ENCODE measurements around the gene ZNF225.
A peak's percentile ranks its signal among the peaks of the same experiment; 100 is the strongest.
"Not testable (repeated sequence)": the region's sequence is repeated elsewhere in the genome, so short reads cannot be mapped to it uniquely, and the experiment has no call there.

The ZNF225 gene

DNA sequence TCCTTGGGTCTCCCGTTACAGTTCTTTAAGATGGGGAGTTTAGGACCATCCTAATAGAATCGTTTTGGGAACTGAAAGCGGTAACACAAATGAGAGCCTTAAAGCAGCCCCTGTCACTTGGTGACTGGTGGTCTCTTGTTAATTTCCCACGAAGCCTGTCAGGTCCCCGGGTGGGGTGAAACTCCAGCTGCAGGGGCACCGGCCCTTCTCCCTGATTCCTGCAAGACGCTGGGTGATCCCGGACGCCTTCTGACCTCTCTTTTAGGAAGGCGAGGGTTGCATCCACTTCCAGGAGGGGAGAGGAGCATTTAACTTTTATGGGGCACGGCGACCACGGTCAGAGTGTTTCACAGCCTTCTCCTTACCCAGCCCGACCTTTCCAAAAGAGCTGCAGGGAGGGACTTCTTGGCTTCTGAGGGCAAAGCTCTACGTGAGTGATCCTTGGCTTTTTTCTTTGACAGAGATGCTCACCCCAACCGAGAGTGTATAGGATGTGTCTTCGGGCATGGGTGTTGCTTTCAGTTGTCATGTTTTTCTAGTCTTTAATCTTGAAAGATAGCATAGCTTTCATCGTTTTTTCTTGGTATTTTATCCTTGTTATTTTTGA, 688 bp downstream of the ZNF225 start (continued):
- no peak for TF ChIP-seq ZNF274 (IDR thresholded peaks at IDR 0.05; ENCODE audit: low read length)
- TF ChIP-seq ZNF274 (tag by site-specific recombination; IDR thresholded peaks at IDR 0.05; ENCODE audit: borderline replicate concordance), result no peak
- TF ChIP-seq SETDB1 (IDR thresholded peaks at IDR 0.05; ENCODE audit: insufficient read length, low read length), result no peak
- no peak for TF ChIP-seq ZNF26 (tag by site-specific recombination; IDR thresholded peaks at IDR 0.05)

DNA sequence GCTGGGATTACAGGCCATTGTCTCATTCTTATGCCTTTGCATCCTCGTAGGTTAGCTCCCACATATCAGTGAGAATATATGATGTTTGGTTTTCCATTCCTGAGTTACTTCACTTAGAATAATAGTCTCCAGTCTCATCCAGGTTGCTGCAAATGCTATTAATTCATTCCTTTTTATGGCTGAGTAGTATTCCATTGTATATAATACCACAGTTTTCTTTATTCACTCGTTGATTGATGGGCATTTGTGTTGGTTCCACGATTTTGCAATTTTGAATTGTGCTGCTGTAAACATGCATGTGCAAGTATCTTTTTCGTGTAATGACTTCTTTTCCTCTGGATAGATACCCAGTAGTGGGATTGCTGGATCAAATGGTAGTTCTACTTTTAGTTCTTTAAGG, 8.0 kb downstream of the ZNF225 start:
- peak; percentile 85 for TF ChIP-seq ZNF146 (tag by site-specific recombination; IDR thresholded peaks at IDR 0.05)
- TF ChIP-seq, protein P1, sequence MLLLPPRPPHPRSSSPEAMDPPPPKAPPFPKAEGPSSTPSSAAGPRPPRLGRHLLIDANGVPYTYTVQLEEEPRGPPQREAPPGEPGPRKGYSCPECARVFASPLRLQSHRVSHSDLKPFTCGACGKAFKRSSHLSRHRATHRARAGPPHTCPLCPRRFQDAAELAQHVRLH (tag by site-specific recombination; IDR thresholded peaks at IDR 0.05), result 0 out of 2 replicates have a peak, but pooled peaks have one; percentile 11
- H3K9me3 ChIP-seq (ENCODE audit: control insufficient read depth, insufficient read depth, low read depth, low read length); H3K4me1 ChIP-seq (ENCODE audit: control insufficient read depth, insufficient read depth, low read length); CTCF ChIA-PET; H3K4me3 ChIP-seq (ENCODE audit: low read depth, low read length); H3K27ac ChIP-seq (ENCODE audit: extremely low read depth, low read depth, low read length); POLR2A ChIA-PET: not testable (repeated sequence)
- peaks cover 75 to 100% of the 10 kb centered on the region in 2 experiments for H3K36me3 ChIP-seq (ENCODE audit: control insufficient read depth in 2 of 2, insufficient read depth in 1 of 2, low read length in 2 of 2)

GRCh38 chr19:44131955-44132354, 18.8 kb downstream of the ZNF225 start:
- peaks cover 23% of the 10 kb centered on the region for H3K9me3 ChIP-seq (ENCODE audit: control insufficient read depth, insufficient read depth, low read depth, low read length)
- ChIA-PET POLR2A (no interaction called here), CTCF (interaction anchor here (0.5 to 0.7 kb wide), 2 partner anchors 10 to 230 kb away, joined by 3 read pairs; no protein-coding TSS in a partner anchor)
- TF ChIP-seq KLF9 (tag by site-specific recombination; IDR thresholded peaks at IDR 0.05; ENCODE audit: low read depth) (0 out of 2 replicates have a peak, but pooled peaks have one; percentile 1), SETDB1 (IDR thresholded peaks at IDR 0.05; ENCODE audit: insufficient read length, low read length) (peak; percentile 37)
- TF ChIP-seq, protein P2, sequence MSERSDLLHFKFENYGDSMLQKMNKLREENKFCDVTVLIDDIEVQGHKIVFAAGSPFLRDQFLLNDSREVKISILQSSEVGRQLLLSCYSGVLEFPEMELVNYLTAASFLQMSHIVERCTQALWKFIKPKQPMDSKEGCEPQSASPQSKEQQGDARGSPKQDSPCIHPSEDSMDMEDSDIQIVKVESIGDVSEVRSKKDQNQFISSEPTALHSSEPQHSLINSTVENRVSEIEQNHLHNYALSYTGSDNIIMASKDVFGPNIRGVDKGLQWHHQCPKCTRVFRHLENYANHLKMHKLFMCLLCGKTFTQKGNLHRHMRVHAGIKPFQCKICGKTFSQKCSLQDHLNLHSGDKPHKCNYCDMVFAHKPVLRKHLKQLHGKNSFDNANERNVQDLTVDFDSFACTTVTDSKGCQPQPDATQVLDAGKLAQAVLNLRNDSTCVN (tag by site-specific recombination; optimal IDR thresholded peaks at IDR 0.05), result no peak
- no peaks in the 10 kb centered on the region for H3K4me1 ChIP-seq (ENCODE audit: control insufficient read depth, insufficient read depth, low read length)
- H3K4me3 ChIP-seq (ENCODE audit: low read depth, low read length), result no peak overlapping the region
- H3K27ac ChIP-seq (ENCODE audit: extremely low read depth, low read depth, low read length), result no peak overlapping the region
- H3K36me3 ChIP-seq (ENCODE audit: control insufficient read depth in 2 of 2, insufficient read depth in 1 of 2, low read length in 2 of 2), result peaks cover 51 to 68% of the 10 kb centered on the region in 2 experiments

GRCh38 chr19:44141191-44142058, 28.2 kb downstream of the ZNF225 start, which contains the start of gene ZNF234:
TSS of gene ZNF234 (plus strand) at chr19:44141554. CDS start at chr19:44144633, 3,079 bp downstream.
- H3K4me1 ChIP-seq (ENCODE audit: control insufficient read depth, insufficient read depth, low read length), result peaks cover 19% of the 10 kb centered on the region
- ChIA-PET POLR2A (interaction anchor here (0.9 to 2.2 kb wide), 3 partner anchors 23 to 473 kb away, joined by 3 to 14 read pairs (median 3); partner anchors contain the start of genes ZNF226 and ZNF45), CTCF (interaction anchor here (0.5 to 0.9 kb wide), 3 partner anchors 10 to 189 kb away, joined by 3 read pairs; no protein-coding TSS in a partner anchor)
- peak within 1 kb of the TSS; percentile 71 for H3K27ac ChIP-seq (ENCODE audit: extremely low read depth, low read depth, low read length)
- H3K36me3 ChIP-seq (ENCODE audit: control insufficient read depth in 2 of 2, insufficient read depth in 1 of 2, low read length in 2 of 2), result peaks cover 24 to 46% of the 10 kb centered on the region in 2 experiments
- H3K4me3 ChIP-seq (ENCODE audit: low read depth, low read length), result peak within 1 kb of the TSS; percentile 56
- no peaks in the 10 kb centered on the region for H3K9me3 ChIP-seq (ENCODE audit: control insufficient read depth, insufficient read depth, low read depth, low read length)
- peak; percentile 18; the same call in 1 of the 2 replicates for TF ChIP-seq ZNF561 (tag by site-specific recombination; IDR thresholded peaks at IDR 0.05; ENCODE audit: borderline replicate concordance)
- no peak for TF ChIP-seq ZNF223 (tag by site-specific recombination; IDR thresholded peaks at IDR 0.05)
- TF ChIP-seq ZNF157 (tag by site-specific recombination; IDR thresholded peaks at IDR 0.05), result peak; percentile 47; the same call in 1 of the 2 replicates
- TF ChIP-seq, protein P3, sequence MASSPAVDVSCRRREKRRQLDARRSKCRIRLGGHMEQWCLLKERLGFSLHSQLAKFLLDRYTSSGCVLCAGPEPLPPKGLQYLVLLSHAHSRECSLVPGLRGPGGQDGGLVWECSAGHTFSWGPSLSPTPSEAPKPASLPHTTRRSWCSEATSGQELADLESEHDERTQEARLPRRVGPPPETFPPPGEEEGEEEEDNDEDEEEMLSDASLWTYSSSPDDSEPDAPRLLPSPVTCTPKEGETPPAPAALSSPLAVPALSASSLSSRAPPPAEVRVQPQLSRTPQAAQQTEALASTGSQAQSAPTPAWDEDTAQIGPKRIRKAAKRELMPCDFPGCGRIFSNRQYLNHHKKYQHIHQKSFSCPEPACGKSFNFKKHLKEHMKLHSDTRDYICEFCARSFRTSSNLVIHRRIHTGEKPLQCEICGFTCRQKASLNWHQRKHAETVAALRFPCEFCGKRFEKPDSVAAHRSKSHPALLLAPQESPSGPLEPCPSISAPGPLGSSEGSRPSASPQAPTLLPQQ (tag by site-specific recombination; IDR thresholded peaks at IDR 0.05), result peak; percentile 70
- 0 out of 2 replicates have a peak, but pooled peaks have one; percentile 15 for TF ChIP-seq TRIM28 (IDR thresholded peaks at IDR 0.05; ENCODE audit: borderline replicate concordance, low read length)
- TF ChIP-seq ZBTB20 (tag by site-specific recombination; IDR thresholded peaks at IDR 0.05), result peak; percentile 97
- peak; percentile 52; the same call in 1 of the 2 replicates for TF ChIP-seq ZNF37A (tag by site-specific recombination; IDR thresholded peaks at IDR 0.05)
- TF ChIP-seq, protein P4, sequence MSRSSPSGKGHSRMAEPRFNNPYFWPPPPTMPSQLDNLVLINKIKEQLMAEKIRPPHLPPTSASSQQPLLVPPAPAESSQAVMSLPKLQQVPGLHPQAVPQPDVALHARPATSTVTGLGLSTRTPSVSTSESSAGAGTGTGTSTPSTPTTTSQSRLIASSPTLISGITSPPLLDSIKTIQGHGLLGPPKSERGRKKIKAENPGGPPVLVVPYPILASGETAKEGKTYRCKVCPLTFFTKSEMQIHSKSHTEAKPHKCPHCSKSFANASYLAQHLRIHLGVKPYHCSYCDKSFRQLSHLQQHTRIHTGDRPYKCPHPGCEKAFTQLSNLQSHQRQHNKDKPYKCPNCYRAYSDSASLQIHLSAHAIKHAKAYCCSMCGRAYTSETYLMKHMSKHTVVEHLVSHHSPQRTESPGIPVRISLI (tag by site-specific recombination; IDR thresholded peaks at IDR 0.05), result no peak
- TF ChIP-seq ZNF791 (tag by site-specific recombination; IDR thresholded peaks at IDR 0.05), result no peak
- TF ChIP-seq ZNF747 (tag by site-specific recombination; IDR thresholded peaks at IDR 0.05), result no peak
- no peak for TF ChIP-seq ZNF529 (tag by site-specific recombination; IDR thresholded peaks at IDR 0.05; ENCODE audit: insufficient replicate concordance)
- peak; percentile 48 for TF ChIP-seq ZFP69B (tag by site-specific recombination; IDR thresholded peaks at IDR 0.05)

All from HEK293 (cell line).